Esophagus mucosa (tissue), 1 donor: ENCODE data around the gene SP140. TPM values are rescaled to one million over a fixed set of nuclear protein-coding genes. Genes with fewer than 3 reads are reported as not detected.

Experiments used
- ATAC-seq: fragments of 200-7000 bp; cut with Tn5 transposase; one replicate; pipeline ENCODE4 v1.9.1; 2020
- total RNA-seq: library from RNA; stranded (reverse); gene quantifications from one replicate; pipeline ENCODE4 v1.2.4, GENCODE V29; 2023
- donor health status: DM: yes; HTN: yes; CAD: no.

The SP140 gene
- total RNA-seq: 0.96 TPM

DNA sequence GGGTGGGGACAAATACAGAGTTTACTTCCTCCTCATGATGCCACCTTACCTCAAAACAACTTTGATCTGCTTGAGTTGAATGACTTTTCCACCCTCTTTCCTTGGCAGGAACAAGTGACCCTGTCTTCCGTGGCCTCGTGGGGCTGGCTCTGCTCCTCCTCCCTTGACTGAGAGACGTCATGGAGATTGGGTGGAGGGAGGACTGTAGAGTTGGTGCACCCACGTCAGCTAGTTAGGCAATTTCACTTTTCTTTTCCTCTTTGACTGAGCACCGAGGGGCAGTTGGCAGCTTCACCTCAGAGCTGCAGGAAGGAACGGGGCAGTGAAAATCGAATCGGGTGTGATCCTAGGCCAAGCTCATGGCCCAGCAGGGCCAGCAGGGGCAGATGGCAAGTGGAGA is at the start of gene SP140:
Gene SP140, plus strand, starts transcription at position 251 of the 400 bp plus-strand sequence. Its CDS starts 109 bp downstream, at position 360.
- peak; percentile 68 for ATAC-seq

DNA sequence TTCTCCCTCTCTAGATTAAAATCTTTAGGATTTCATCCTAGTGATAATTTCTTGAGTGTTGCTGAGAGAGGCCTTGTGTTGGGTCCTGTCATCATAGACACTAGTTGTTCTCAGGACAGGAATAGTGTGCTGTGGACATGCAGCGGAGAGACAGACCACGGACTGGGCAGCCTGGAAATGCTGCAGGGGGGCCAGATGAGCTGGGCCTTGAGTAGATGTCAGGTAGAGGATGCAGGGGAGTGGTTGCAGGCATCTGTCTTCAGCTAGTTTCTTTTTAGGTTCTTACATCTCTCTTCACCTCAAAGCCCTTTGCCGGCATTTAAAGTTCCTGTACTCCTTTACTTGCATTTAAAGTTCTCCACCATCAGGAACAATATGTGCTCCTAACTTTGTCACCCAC is 48.5 kb upstream of the SP140 start:
- no peak for ATAC-seq

DNA sequence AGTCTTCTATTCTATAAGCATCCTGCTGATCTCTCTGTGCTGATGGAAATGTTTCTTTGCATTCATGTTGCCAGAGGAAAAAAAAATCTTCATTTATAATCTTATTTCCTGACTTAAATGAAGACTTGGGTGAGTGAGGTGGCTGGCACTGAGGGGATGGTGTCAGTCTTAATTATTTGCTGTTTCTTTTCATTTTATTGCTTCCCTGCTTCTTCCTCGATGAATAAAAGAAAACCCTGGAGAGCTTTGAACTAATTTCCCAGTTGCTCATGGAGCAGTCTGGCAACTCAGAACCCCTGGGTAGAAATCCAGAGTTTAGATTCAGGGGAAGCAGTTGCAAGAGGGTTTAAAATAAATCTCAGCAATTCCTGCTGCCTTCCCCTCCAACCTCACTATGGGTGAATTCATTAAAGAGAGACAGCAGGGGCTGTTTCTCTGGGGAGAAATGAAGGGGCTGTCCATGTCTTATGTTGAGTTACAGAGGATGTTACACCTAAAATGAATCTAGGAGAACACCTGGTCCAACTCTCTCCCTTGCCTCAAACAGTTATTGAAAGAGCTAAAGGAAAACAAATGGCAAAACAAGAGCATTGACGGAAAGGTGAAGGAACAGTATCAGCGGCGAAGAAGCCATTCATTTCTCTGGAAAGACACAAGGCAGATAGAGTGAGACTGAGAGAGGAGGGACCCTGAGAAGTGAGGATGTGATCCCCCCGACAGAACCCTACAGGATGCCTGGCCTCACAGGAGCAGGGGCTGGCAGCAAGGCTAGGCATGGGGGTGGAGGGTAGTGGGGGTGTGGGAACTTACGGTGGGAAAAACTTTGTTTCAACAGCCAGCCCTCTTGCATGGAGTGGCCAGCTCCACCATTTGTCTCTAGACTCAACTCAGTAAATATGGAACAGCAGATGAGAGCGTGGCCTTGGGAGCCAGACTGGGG is 46.7 kb upstream of the SP140 start:
- no peak for ATAC-seq

DNA sequence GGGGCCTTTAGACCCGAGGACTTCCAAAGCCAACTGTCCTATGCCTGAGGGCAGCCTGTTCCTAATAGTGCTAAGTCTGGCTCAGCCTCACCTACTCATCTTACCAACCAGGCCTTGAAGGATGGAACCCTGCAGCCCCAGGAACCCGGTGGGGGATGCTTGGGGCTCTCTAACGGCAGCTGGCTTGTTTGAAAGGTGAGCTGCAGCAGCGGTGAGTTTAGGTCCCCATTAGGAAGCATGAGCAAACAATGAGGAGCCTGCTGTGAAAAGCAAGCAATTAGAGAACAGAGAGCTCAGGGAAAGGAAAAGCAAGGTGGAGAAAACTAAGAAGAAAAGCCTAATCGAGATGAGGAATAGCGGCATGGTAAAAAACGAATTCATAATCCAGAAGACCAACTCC is 45.6 kb upstream of the SP140 start:
- ATAC-seq: no peak

DNA sequence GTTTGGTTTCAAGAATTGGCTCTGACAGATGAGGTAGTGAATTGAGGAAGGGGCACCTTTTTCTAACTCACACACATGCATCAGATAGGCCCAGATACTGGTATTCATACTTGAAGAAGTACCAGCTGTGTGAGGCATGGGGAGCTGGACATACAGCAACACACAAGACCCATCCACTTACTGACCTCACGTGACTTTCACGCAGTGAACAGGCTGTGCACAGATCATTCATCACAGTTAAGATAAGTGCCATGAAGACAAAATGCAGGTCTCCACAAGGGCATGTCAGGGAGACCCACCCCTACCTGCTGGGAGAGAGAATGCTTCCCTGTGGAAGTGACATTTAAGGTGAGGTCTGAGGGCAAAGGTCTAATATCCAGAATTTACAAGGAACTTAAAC is 44.3 kb upstream of the SP140 start:
- ATAC-seq: no peak

DNA sequence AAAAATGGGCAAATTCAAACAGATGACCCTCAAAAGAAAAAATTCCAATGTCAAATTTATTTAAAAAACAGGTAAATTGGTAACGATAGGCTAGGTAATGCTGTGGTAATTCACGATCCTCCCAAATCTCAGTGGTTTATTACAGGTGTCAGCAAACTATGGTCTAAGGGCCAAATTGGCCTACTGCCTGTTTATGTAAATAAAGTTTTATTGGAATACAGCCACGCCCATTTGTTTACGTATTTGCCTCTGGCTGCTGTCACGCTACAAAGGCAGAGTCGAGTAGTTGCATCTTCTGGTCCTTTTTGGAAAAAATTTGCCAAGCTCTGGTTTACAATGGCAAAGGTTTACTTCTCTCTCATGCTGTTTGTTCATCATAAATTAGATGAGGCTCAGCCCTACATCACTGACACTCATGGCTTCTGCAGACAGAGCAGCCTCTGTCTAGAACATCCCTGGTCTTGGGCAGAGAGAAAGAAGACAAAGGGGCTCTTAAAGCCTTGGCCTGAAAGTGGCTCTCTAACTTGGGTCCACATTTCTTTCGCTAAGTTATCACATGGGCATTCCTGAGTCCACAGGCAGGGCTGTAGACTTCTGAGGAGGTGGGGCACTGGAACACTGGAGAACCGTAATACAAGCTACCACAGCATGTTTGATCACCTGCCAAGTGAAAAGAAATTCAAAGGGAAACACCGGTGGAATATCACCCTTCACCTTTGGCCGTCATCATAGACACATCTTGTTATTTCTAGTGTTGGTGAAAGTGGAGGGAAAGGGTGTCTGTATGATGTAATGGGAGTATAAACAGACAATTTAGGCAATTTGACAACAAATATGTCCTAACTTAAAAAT is 40.6 kb upstream of the SP140 start:
- ATAC-seq: no peak

DNA sequence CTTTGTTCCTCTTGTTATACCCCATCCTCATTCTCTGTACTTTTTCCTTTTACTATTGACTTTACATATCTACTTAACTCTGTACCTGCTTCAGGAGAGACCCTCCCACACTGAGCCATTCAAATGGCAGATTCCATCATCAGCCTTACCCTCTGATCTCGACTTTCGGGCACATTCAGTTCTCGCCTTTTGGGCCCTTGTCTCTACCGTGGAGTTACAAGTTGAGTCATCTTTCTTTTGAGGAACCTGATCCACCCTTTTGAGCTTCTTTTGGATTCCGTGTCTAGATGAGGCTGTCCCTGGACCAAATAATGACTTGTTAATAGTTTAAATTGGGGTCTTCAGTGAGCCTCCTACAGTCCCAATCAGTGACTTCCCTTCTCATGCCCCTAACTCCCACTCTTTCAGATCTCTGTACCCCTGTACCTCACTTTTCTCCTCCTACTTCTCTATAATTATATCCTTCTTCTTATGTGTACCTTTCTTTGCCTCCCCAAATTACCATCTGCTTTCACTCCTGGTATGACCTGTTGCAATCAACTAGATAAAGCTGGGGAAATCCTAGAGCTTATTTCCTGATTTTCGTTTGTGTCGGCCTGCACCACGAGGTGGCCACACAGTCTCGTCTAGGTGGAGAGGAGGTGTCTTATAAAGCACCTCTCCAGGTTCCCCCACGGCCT is 23.0 kb upstream of the SP140 start:
- ATAC-seq: no peak

DNA sequence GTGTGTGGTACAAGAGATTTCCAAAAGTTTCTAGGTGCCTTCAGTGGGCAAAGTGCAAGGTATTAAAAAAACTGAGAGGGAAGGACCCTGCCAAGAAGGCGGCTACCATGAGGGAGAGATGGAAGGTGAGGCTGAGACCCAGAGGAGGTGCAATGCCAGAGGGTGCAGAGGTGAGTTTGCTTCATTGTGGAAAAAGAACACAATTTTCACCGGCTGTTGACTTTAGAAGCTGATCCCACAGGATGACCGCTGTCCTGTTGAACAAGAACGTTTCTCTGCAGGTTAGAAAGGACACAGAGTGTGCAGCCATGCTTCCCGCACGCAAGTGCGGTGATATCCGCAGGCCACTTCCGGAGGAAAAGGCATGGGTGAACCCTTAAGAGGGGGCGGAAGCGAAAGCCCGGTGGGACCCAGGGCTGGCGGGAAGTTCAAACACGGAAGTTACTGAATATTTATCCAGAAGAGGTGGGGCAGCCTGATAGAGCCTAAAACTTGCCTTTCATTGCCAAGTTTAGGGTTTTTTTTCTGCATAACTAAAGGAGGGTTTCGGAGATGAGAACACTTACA is 22.3 kb upstream of the SP140 start:
- peak; percentile 62 for ATAC-seq

DNA sequence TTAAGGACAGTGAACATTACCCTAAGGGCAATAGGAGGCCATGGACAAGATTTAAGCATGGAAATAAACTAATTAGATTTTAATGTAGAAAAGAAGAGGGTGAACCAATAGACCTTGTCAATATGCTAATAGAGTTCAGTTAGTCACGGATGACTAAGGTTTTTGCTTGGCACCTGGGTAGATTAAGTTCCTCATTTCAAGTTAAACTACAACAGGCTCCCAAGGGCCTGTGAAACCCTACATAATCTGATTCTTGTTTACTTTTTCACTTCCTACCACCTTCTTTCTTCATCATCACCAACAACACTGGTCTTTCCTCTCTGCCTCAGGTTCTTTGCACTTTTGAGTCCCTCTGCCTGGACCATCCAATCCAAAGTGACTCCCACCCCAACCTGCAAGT is 20.5 kb upstream of the SP140 start:
- ATAC-seq: peak; percentile 48

DNA sequence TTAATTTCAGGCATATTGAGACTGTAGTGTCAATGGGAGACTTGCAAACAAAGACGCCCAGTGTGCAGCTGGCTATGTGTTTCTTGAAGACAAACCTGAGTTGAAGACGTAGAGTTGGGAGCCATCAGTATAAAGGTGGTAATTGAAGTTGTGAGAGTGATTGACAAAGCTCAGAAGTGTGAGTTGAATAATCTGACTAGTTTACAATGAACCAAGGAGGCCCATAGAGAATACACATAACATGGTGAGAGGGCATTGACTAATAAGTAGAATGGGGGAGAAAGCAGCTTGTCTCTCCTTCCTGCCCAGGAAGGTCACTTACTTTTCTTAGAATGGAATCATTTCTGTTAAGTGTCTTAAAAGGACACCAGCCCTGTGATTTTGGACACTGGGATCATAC is 19.8 kb upstream of the SP140 start:
- no peak for ATAC-seq

DNA sequence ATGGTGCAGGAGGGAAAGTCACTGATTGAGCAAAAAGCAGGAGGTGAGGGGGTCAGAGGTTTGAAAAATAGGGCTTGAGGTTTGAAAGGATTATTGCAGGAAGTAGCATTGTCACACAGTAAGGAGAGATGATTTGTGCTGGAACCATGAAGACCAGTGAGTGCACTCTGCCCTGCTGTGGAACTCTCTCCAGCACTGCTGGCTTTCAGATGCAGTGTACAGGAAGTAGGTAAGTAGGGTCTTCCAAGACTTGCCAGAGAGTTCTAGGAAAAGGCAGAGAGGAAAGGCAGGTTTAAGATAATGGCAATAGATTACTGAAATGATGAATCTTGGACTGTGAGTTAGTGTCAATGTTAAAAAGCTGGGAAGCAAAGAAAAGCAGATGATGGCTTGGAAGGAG is 17.0 kb upstream of the SP140 start:
- ATAC-seq: no peak

DNA sequence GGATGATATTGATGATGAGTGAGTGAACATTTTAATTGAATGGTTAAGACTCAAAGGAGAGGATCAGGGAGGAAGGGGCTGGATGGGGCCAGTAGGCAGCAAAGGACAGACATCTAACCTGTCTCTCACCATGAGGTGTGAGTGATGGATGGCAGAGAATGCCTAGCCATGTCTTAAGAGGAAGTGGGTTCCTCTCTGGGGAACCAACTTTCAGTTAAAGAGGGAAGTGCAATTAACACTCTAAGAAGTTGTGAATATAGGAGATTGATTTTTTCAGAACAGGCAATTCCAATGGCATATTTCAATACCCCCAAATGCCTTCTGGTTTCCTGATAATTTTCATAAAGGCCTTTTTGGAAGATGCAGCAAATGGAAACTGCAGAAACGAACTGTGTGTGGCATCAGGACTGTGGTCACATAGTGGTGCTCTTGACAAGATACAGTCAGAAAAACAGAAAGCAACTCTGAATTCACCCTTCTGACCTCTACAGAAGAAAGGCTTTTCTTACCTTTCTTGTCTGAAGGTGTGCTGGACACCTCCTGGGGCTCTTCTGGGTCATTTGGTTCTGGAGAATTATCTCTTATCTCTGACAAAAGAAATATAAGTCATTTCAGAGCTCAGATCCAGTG is 16.0 kb upstream of the SP140 start:
- ATAC-seq: peak; percentile 15

DNA sequence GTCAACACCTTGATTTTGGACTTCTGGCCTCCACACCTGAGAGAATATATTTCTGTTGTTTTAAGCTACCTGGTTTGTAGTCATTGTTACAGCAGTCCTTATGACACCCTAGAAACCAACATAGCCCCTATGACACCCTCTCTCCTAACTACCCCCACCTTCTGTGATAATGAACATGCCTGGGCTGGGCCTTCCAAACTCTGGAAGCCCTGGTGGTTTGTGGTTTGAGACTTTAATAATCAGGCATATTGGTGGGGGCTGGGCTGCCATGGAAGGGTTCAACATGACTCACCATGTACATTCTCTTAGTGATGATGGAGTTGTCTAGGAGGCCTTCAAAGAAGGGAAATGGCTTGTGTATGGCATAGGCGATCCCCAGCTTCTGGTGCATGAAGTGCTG is 9.0 kb upstream of the SP140 start:
- ATAC-seq: no peak

DNA sequence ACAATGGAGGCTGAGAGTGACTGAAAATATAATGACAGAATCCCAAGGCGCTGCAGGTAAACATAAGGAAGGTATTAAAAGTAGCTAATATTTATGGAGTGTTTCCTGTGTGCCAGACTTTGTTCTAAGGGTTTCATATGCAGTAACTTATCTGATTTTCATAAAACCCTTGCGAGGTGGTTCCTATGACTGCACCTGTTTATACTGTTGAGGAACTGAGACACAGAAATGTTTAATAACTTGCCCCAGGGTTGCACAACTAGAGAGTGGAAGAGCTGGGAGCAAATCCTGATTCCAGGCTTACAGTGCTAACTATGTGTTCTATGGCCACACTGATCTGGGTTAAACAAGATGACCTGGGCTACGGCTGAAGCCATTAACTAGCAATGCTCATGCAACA is 8.1 kb upstream of the SP140 start:
- no peak for ATAC-seq

DNA sequence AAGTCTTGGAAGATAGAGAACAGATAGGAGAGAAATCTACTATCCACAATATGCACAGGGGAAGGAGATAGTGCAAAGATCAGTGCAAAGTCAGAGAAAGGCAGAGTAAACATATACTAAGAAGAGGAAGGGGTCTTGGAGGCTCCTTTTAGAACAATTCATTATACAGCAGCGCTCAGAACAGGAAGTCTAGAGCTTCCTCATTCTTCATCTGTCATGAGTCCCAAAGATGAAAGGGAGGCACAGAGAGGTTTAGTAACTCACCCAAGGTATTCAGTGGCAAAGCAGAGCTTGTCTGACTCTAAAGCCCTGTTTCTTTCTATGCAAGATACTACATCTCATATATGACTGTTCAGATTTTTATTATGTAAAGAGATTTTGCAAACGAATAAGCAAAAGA is 7.1 kb upstream of the SP140 start:
- ATAC-seq: peak; percentile 20

DNA sequence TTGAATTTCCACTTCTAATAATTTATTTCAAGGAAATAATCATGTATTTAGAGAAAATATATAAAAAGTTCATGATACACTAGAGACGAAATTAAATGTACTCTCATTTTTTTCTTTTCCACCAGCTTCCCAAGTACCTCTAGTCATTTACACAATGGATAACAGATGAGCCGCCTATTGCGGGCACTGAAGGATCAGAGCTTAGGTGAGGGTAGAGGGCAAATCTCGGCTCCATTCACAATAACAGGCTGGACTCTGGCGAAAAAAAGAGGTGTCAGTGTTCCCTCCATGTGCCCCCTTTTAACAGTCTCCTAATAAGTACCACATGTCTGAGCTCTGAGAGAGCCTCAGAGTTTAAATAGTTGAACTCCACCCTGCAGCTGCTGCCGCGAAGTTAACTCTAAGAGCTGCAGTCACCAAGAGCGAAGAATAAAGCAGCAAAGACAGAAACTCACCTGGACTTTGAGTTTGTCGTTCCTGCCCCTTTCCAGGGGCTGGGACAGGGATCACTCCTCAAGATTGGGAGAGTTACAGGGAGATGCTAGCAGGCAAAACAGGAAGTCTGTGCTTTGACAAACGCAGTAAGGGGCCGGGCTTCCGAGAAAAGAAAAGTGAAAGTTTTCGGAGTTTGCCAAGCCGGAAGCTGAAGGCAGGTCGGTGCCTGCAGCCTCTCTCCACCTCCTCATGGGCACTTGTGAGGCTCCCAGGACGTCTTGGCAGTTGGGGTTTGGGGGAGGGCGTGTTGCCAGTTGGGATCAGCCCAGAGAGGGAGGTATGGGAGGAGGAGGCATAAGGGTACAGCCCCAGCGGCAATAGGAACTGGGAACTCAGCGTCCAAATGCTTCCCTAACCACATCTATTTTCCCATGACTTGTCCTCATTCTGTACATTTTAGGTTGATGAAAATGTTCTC is 5.9 kb upstream of the SP140 start, which contains the start of gene SP110:
Gene SP110, minus strand, starts transcription at position 566 of the 913 bp plus-strand sequence. CDS start 3,057 bp downstream, outside the sequence.
- ATAC-seq: peak; percentile 91

DNA sequence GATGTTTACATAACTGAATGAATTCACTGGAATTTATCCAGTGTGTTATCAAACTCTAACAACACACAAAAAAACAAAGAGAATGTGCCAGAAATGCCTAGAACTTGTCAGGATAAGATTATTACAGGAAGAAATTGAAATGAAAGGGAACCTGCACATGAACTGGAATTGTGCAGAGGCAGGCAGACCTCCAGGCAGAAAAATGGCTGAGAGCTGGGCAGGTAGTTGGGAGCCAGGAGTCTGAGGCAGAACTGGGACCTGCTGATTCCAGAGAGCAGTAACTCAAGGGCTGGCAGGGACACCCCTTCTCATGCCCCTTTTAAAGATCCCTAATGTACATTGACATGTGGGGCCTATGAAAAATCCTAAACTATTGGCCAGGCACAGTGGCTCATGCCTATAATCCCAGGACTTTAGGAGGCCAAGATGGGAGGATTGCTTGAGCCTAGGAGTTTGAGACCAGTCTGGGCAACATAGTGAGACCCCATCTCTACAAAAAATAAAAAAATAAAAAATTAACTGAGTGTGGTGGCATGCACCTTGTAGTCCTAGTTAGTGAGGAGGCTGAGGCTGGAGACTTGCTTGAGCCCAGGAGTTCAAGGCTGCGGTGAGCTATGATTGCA is 5.1 kb upstream of the SP140 start:
- no peak for ATAC-seq

DNA sequence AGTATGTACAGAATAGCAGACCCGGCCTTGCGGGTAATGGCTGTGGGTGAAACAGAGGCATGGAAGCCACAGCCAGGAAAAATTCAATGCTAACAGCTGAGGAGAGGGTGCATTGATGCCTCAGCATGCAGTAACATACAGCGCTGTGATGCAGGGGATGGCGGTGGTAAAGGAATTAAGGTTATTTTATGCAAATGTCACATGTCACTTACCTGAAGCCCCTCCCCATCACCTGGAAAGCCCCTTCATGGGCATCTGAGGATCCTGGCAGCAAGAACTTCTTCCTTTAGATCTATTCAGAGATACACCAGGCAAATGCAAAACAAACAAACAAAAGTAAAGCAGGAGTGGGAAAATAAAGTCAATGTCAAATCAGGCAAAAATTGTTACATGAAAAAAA is 4.0 kb upstream of the SP140 start:
- no peak for ATAC-seq

DNA sequence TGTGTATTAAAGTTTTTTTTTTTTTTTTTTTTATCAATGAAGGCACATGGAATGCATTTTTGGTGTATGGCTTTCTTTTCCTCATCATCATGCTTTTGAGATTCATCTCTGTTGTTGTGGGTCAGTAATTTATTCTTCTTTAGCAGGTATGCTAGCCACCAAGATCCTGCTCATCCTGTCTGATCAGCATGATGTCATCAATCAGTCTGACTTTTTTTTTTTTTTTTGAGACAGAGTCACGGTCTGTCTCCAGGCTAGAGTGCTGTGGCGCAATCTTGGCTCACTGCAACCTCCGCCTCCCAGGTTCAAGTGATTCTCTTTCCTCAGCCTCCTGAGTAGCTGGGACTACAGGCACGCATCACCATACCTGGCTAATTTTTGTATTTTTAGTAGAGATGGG is 2.7 kb upstream of the SP140 start:
- peak; percentile 84 for ATAC-seq

DNA sequence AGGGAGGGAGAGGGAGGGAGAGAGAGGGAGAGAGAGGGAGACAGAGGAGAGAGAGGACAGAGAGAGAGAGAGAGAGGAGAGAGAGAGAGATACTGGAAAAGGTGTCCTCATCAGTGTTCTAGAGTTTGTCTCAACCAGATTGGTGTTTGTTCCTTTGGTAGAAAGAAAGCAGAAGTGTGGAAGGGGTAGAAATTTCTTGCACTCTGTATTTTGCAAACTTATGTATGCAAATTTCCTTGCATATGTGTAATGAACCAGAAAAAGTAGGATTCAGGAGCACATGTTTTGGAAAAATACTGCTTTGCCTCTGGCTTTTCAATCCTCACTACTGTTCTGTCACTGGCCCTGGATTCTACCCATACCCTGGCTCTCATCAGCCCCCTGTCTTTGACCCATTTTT is 1.1 kb upstream of the SP140 start:
- ATAC-seq: no peak
